NCI-H146 (cell line): ENCODE measurements around the gene ELP5.

Experiments
- DNase-seq: peaks from one replicate; lab custom pipeline; 2025; lab: John Stamatoyannopoulos, UW

The ELP5 gene

GRCh38 chr17:7285679-7286078, 33.7 kb downstream of the ELP5 start:
- no peak for DNase-seq

DNA sequence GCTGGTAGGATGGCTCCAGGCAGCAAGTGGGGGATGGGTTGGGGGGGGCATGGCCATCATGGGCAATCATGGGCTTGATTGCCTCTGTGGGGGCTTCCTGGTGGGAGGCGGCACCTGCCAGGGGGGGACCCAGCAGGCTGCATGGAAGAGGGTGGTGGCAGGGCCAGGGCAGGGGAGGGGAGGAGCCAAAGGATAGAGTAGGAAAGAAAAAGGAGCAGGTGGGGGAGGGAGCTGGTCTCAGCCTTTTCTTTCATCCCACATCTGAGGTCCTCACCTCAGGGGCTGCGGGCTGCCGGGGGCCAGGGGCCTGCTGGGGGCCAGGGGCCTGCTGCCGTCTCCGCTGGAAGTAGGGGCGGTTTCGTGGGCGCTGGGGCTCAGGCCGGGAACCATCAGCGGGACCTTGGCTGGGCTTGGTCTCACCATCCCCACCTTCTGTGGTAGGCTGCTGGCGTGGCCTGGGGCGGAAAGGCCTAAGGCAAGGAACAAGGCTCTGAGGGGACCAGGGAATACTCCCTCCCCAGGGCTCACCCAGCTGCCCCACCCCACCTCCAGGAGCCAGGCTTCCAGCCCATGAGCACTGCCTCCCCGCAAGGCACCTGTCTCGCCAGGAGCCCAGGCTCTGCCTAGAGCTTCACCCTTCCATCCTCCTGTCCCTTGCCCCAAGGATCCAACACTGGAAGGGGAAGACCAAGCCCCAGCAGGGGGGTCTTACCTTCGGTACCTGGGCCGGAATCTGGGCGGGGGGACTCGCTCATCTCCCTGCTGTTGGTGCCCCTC, 37.4 kb downstream of the ELP5 start:
- DNase-seq: no peak

DNA sequence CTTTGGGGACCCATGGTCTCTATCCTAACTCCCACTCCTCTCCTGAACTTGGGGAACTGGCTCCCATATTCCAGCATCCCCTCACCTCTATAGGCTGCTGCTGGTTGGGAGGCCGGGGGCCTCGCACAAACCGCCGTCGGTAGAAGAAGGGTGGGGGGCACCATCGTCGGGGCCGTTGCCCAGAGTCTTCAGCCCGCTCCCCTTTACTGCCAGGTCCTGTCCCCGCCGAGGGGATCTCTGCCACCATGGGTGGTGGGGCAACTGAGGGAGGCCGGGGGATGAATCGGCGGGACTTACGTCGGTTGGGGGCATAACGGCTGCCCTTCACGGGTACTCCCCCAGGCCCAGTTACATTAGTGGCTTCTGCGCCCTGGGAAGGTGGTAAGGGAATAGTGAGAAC, 38.2 kb downstream of the ELP5 start:
- DNase-seq: no peak

GRCh38 chr17:7290685-7291084, 38.7 kb downstream of the ELP5 start:
- DNase-seq: no peak

GRCh38 chr17:7292194-7292593, 40.2 kb downstream of the ELP5 start:
- no peak for DNase-seq

DNA sequence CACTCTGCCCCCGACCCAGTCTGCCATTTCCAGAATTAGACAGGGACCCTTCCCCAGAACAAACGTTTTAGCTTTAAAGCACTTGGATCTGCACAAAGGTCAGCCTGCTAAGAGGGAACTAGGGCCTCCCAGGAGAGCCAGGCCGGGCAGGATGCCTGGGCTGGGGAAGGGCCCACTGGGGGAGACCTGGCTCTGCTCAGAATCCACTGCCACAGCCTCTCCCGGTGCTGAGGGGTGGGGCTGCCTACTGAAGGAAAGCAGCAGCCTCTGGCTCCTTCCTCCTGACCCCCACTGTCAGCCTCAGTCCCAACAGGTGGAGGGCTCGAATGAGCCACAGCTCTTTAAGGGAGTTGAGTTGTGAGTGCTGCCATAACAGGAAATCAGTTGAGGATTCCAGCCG, 40.7 kb downstream of the ELP5 start:
- no peak for DNase-seq

DNA sequence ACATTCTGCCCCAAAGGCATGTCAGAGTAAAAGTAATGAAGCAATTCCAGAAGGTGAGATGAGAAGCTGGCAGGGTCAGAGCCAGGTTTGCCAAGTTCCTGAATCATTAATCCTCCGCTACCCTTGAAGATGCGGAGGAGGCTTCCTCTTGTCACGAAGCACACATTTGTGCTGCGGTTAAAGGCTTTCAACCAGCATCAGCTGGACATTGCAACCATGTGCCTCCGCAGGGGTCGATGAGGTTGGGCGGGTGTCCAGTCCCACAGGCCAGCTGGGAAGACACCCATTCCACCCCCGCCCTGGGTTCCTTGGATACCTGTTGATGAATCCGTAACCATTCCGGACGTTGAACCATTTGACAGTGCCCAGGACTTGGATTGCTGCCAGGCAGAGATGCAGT, 41.1 kb downstream of the ELP5 start:
- DNase-seq: no peak

DNA sequence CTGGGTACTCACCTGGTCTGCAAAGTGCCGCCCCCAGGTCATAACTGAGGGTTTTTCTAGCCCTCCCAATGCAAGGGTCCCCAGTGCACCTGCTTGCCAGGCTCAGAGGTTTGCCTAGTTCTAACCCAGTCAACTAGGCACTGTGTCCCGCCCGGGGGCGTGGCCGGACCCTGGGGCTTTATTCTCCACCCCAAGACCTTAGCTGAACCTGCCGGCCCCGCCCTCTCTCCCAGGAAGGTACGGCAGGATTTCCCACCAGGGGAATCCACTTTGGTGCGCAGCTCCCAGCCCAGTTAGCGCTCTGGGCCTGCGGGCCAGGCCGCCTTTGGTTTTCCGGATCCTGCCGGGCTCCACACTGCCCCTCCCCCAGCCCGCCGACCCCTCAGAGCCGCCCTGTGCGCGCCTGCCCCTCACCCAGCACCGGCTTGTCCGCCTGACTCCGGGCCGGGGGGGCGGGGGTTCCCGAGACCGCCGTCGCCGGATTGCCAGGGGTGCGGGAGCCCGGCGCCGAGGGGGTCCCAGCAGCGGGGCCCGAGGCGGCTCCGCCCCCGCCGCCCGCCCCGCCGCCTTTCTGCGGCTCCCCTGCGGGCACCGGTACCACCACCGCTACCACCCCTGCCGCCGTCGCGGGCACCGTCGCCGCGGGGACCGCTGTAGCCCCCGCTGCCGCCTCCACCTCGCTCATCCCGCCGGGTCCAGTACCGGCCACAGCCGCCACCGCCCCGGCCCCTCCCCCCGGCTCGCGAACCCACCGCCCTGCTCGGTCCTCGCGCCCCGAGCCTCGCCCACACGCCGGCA, 42.0 kb downstream of the ELP5 start:
- peak; percentile 39 for DNase-seq

GRCh38 chr17:7294614-7295153, 42.7 kb downstream of the ELP5 start, which contains the start of gene YBX2:
TSS of gene YBX2 (minus strand) at chr17:7294639. CDS start at chr17:7294500, 139 bp downstream.
- DNase-seq: peak; percentile 89

DNA sequence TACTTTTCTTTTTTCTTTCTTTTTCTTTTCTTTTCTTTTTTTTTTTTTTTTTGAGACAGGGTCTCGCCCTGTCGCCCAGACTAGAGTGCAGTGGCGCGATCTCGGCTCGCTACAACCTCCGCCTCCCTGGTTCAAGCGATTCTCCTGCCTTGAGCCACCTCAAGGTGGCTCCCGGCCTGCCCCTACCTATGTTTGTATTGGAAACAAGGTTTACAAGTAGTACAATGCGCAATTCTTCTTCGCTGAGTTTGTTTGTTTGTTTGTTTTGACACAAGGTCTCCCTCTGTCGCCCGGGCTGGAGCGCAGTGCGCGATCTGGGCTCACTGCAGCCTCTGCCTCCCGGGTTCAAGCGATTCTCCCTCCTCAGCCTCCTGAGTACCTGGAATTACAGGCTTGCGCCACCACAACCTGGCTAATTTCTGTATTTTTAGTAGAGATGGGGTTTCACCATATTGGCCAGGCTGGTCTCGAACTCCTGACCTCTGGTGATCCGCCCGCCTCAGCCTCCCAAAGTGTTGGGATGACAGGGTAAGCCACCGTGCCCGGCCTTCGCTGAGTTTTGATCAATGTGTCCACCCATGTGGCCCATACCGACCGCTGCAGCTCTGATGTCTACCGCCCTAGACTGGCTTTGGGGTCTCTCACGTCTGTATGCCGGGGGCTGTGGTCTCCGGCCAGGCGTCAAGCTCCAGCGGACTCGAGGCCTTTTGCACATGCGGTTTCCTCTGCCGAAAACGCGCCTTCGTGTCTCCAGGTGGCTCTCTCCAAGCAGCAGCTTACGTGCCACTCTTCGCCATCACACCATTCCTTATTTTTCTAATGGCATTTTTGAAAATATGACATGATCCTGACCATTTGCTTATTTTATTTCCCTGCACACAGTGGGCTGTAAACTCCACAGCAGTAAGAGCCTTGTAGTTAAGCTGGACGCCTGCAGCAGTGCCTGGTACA, 43.5 kb downstream of the ELP5 start:
- DNase-seq: no peak

GRCh38 chr17:7296189-7296861, 44.3 kb downstream of the ELP5 start:
- peak; percentile 82 for DNase-seq

DNA sequence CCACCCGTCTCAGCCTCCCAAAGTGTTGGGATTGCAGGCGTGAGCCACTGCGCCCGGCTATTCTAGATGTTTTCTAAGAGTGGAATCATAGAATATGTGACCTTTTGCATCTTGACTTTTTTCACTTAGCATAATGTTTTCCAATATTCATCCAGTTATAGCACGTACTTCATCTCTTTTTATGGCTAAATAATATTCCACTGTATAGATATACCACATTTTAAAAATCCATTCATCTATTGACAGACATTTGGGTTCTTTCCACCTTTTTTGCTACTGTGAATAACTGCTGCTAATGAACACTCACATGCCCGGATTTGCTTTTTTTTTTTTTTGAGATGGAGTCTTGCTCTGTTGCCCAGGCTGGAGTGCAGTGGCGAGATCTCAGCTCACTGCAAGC, 52.2 kb downstream of the ELP5 start:
- no peak for DNase-seq

- peak; percentile 100 for DNase-seq
Measured at GRCh38 chr17:7306911-7307685, 55.1 kb downstream of the ELP5 start, which contains the start of gene EIF5A. TSS of gene EIF5A (plus strand) at chr17:7307628. CDS start at chr17:7309636, 2,008 bp downstream.

DNA sequence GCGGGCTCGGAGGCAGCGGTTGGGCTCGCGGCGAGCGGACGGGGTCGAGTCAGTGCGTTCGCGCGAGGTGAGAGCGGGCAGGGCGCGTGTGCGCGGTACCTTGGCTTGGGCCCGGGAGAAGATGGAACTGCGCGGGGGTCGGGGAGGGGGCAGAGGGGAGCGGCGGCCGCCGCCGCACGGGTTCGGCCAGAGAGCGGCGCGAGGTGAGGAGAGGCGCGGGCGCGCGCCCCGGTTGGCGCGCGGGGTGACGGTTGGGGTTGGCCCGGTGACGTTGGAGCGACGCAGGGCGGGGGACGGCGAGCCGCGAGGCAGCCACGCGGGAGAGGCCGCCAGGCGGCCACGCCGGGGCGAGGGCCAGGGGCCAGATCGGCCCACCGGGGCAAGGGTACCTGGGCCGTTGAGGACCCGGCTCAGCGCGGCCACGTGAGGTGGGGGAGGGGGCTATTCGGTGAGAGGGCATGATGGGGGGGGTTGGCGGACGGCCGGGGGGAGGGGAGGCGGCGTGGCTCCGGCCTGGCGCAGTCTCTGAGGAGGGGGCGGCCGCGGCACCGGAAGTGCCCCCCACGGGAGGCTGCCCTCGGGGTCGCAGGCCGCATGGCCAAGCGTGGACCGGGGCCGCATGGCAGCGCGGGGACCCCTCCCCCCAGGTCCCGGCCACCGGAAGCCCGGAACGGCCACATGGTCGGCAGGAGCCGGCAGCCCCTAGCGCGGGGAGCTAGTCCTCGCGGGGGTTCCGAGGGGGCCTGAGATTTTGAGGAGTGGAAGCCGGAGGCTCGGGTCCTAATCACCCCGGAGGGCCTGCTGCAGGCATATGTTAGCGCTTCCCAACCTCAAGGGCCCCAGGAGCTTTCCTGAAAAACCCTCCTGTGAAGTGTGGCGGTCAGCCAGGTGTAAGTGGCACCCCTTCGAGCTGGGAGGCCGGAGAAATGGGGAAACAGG, 55.9 kb downstream of the ELP5 start:
- peak; percentile 43 for DNase-seq

- peak; percentile 75 for DNase-seq
Measured at GRCh38 chr17:7308625-7309433, 56.8 kb downstream of the ELP5 start.
